Esophagus squamous epithelium (tissue), 5 donors: Measurements from ENCODE around the gene IGLL5. TPM values are rescaled to one million over a fixed set of nuclear protein-coding genes. Genes with fewer than 3 reads are reported as not detected.

ENCODE experiments used
- DNase-seq: peaks from one replicate; lab custom pipeline; 2025; lab: John Stamatoyannopoulos, UW
- H3K27ac ChIP-seq, 4 donors: fragments of 200-600 bp; sonication (generic); one replicate each; pipeline ENCODE4 v1.5.1; 2016 to 2019; ENCODE audit warnings: mild to moderate bottlenecking in 1 of 4
- H3K27me3 ChIP-seq, 4 donors: fragments of 200-600 bp; sonication (generic); 1 replicate in 3 of 4; 2 replicates in 1 of 4; pipeline versions ENCODE4 v1.5.1 to v1.6.0; 2017 to 2021; ENCODE audit warnings: antibody characterized with exemption in 1 of 4
- H3K36me3 ChIP-seq, 3 donors: fragments of 200-600 bp; sonication (generic); one replicate each; pipeline ENCODE4 v1.5.1; 2016 to 2019
- H3K4me1 ChIP-seq, 3 donors: fragments of 200-600 bp; sonication (generic); one replicate each; pipeline ENCODE4 v1.5.1; 2017 to 2019
- H3K4me3 ChIP-seq, 4 donors: fragments of 200-600 bp; sonication (generic); 1 replicate in 3 of 4; 2 replicates in 1 of 4; pipeline ENCODE4 v1.5.1; 2016 to 2019; ENCODE audit warnings: mild to moderate bottlenecking in 2 of 4, moderate library complexity in 1 of 4
- H3K9me3 ChIP-seq, 3 donors: fragments of 200-600 bp; sonication (generic); one replicate each; pipeline ENCODE4 v1.5.1; 2016 to 2019
- POLR2A ChIP-seq, 4 donors: fragments of 450-650 bp; IDR thresholded peaks; one replicate each; pipeline ENCODE4 v1.6.1; 2017; ENCODE audit warnings: antibody characterized with exemption in 4 of 4, mild to moderate bottlenecking in 4 of 4, moderate library complexity in 3 of 4
- WGBS, 2 donors: methylation state at CpG; one replicate each; pipeline ENCODE4 v1.1.5; 2018; 5-methylcytosine and 5-hydroxymethylcytosine counted together
- intact Hi-C: fragments of 100-400 bp; cut with DNase I; formaldehyde crosslinking; loops from one replicate; pipeline ENCODE4 v1.15.0; 2022
- total RNA-seq, 4 donors: library from RNA; depleted of rRNA; stranded (reverse); fragments of >200 nt; gene quantifications; one replicate each; pipeline ENCODE4 v1.1.0, GENCODE V29; 2016
- TF ChIP-seq, protein P1 (sequence below), 6 experiments: fragments of 450-650 bp in 4 of 6; fragments of 200-600 bp in 2 of 6; sonication (generic) in 2 of 6; IDR thresholded peaks; one replicate each; pipeline ENCODE4 v1.5.1; 2016 to 2019; ENCODE audit warnings: antibody characterized with exemption in 6 of 6, mild to moderate bottlenecking in 4 of 6, moderate library complexity in 4 of 6
- donor health status: DM: yes; HTN: yes; CAD: no.

The IGLL5 gene
- total RNA-seq, 4 donors from 2014 or later = 5.0 to 20.7 TPM; not detected in 2

DNA sequence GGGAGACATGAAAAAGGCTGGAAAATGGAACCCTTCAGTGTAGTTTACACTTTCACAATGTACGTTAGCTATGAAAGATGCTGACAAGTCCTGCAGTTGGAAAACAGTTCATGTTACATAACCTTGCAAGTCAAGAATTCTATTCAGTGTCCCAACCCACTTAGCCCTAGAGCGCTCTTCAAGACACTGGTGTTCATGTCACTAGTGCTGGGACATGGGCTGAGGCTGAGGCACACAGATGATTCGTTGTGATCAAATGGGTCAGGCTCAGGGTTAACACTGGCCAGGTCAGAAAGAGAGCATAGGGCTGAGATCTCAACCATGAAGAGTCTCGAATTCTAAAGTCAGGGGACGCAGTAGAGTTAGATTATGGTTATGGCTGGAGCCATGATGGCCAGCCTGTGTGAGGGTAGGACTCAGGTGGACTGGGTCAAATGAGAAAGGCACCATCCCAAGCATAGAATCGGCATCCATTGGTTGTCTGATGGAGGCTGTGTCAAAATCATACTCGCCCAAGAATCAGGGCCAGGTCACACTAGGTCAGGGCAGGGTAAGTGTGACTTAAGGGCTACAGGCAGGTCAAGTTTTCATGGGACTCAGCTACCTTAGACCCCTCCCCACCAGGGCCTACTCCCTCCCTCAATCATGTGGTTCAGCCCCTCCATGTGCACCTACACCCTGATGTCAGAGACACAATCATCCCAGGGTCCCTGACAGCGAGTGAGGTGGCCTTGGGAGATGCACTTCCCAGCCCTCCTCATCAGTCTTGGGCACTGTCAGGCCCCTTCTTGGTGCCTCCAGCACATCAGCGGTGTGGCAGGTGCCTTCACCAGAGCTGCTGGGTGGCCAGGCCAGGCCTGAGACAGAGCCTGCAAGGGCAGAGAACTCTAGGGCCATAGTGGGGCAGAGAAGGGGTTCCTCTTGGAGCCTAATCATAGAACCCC is 20.2 kb downstream of the IGLL5 start:
- no peak overlapping the region for H3K27ac ChIP-seq
- intact Hi-C loops = no loop called here
- no peak for TF ChIP-seq POLR2A (IDR thresholded peaks at IDR 0.05)
- TF ChIP-seq, protein P1, sequence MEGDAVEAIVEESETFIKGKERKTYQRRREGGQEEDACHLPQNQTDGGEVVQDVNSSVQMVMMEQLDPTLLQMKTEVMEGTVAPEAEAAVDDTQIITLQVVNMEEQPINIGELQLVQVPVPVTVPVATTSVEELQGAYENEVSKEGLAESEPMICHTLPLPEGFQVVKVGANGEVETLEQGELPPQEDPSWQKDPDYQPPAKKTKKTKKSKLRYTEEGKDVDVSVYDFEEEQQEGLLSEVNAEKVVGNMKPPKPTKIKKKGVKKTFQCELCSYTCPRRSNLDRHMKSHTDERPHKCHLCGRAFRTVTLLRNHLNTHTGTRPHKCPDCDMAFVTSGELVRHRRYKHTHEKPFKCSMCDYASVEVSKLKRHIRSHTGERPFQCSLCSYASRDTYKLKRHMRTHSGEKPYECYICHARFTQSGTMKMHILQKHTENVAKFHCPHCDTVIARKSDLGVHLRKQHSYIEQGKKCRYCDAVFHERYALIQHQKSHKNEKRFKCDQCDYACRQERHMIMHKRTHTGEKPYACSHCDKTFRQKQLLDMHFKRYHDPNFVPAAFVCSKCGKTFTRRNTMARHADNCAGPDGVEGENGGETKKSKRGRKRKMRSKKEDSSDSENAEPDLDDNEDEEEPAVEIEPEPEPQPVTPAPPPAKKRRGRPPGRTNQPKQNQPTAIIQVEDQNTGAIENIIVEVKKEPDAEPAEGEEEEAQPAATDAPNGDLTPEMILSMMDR (IDR thresholded peaks at IDR 0.05) = no peak
- H3K27me3 ChIP-seq = peaks cover 0 to 29% (median 0%) of the 10 kb centered on the region in 4 donors
- H3K9me3 ChIP-seq = no peaks in the 10 kb centered on the region
- H3K4me1 ChIP-seq = no peaks in the 10 kb centered on the region
- DNase-seq = no peak
- 64 to 85% methylated on average over 7 of the region's 9 CpGs for WGBS, 2 donors
- no peaks in the 10 kb centered on the region for H3K36me3 ChIP-seq
- no peak overlapping the region for H3K4me3 ChIP-seq

DNA sequence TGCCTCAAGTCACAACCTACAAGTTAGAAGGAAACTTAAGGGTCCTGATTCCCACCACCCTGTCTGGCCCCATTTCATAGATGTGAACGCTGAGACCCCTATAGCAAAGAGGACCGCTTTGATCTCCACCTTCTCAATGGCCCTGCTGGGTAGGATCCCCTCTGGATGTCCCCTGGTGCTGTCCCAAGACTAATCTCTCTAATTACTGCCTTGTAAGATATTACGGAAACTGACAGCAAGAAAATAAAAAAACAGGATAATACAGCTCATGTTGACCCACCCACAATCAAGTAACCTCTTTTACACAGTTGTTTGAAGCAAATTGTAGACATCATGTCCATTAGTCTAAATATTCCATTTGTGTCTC is 20.9 kb downstream of the IGLL5 start:
- intact Hi-C loops = no loop called here
- TF ChIP-seq, protein P1 (IDR thresholded peaks at IDR 0.05) = no peak
- no peak for TF ChIP-seq POLR2A (IDR thresholded peaks at IDR 0.05)
- Histone ChIP-seq H3K4me3 (no peak overlapping the region), H3K9me3 (no peaks in the 10 kb centered on the region), H3K36me3 (no peaks in the 10 kb centered on the region), H3K27ac (no peak overlapping the region), H3K4me1 (no peaks in the 10 kb centered on the region), H3K27me3 (peaks cover 0 to 26% (median 0%) of the 10 kb centered on the region in 4 donors)
- WGBS, 2 donors = 73 to 85% methylated on average over 3 of the region's 3 CpGs
- DNase-seq = no peak

DNA sequence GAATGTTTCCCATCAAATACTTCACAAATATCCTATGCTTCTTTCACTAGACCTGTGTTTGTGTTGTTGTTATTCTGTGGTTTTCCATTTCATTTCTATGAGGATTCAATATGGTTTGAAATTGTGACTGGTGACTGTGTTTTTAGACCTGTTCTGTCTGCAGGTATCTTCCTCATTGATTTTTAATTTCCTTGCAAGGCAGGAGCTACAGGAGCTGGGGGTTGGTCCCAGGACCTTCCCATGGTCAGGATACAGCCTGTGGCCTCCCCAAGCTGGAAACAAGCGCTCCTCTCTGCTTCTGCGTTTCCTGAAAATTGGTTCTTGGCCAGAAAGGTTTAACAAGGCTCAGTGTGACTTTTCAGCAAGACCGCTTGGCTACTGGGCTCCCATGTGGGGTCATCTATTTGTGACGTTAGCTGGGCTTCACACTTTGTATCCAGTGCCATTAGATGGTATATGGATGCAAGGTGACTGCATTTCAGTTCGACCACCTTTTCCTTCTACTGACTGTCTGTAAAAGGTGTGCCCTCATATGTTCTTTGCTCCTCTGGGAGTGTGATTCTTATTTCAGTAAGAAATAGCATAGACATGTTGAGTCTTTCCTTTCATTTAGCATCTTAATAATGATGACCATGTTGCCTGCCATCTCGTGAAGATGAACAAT is 21.5 kb downstream of the IGLL5 start:
- Histone ChIP-seq H3K27ac (no peak overlapping the region), H3K4me1 (no peaks in the 10 kb centered on the region), H3K36me3 (no peaks in the 10 kb centered on the region), H3K9me3 (no peaks in the 10 kb centered on the region), H3K27me3 (peaks cover 0 to 28% (median 0%) of the 10 kb centered on the region in 4 donors), H3K4me3 (no peak overlapping the region)
- WGBS, 2 donors = 74 to 78% methylated on average over 6 of the region's 6 CpGs
- DNase-seq = no peak
- intact Hi-C loops = no loop called here
- TF ChIP-seq POLR2A (IDR thresholded peaks at IDR 0.05) = no peak
- TF ChIP-seq, protein P1 (IDR thresholded peaks at IDR 0.05) = no peak

DNA sequence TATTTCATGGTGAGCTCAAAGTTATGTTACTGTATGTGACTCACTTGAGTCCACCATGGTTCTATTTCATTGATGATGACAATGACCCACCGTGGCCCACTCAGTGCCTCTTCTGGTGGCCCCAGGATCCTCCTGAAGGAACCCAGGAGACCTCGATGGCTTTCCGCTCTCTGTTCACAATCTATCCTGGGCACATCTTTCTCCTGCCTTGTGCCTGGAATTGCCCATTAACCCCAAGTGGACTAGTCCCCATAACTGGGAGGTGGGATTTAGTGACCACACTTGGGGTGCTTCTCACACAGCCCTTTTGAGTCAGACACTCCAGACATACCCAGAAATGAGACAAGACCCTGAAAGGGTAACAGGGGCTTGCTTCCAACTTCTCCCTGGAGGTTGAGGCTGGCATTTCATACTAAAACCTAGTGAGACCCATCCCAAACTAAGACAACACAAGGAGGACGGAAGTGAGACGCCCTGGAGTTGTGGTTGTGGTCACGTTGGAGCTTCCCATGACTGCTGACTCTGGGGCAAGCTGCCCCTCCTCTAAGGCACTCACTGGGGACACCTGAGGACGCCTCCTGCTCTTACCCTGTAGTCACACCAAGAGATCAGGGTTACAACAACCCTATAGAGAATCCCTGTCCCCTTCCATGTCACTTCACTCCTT is 22.1 kb downstream of the IGLL5 start:
- no peaks in the 10 kb centered on the region for H3K9me3 ChIP-seq
- peaks cover 0 to 32% (median 0%) of the 10 kb centered on the region in 4 donors for H3K27me3 ChIP-seq
- intact Hi-C loops = no loop called here
- TF ChIP-seq, protein P1 (IDR thresholded peaks at IDR 0.05) = no peak
- no peak for TF ChIP-seq POLR2A (IDR thresholded peaks at IDR 0.05)
- no peaks in the 10 kb centered on the region for H3K36me3 ChIP-seq
- H3K27ac ChIP-seq = no peak overlapping the region
- 56 to 67% methylated on average over 5 to 6 of the region's 7 CpGs for WGBS, 2 donors
- no peaks in the 10 kb centered on the region for H3K4me1 ChIP-seq
- no peak overlapping the region for H3K4me3 ChIP-seq
- DNase-seq = no peak
